Mucosa of stomach (tissue), 1 donor: ENCODE results near the gene COL6A1.
"Not testable (repeated sequence)": the region's sequence is repeated elsewhere in the genome, so short reads cannot be mapped to it uniquely, and the experiment has no call there.

Source experiments
- H3K27me3 ChIP-seq: one replicate; pipeline ENCODE4 v1.7.0; 2013; ENCODE audit warnings: mild to moderate bottlenecking, low read length; ENCODE audit not compliant: control insufficient read depth, insufficient read depth
- H3K36me3 ChIP-seq: one replicate; pipeline ENCODE4 v1.7.0; 2013; ENCODE audit warnings: low read length; ENCODE audit not compliant: control insufficient read depth, insufficient read depth
- H3K4me1 ChIP-seq: one replicate; pipeline ENCODE4 v1.7.0; 2013; ENCODE audit warnings: mild to moderate bottlenecking, low read length; ENCODE audit not compliant: control insufficient read depth, insufficient read depth
- H3K4me3 ChIP-seq: one replicate; pipeline ENCODE4 v1.7.0; 2013; ENCODE audit warnings: low read length
- H3K9ac ChIP-seq: one replicate; pipeline ENCODE4 v1.7.0; 2013; ENCODE audit warnings: mild to moderate bottlenecking, low read length, moderate library complexity
- H3K9me3 ChIP-seq: one replicate; pipeline ENCODE4 v1.7.0; 2013; ENCODE audit warnings: mild to moderate bottlenecking, low read length, moderate library complexity; ENCODE audit not compliant: control insufficient read depth
- donor health status: Pancreatic carcinoma.

The COL6A1 gene

GRCh38 chr21:45973475-45974072 is 8.0 kb upstream of the COL6A1 start:
- Histone ChIP-seq H3K9ac (peak overlapping the region; percentile 68), H3K36me3 (no peaks in the 10 kb centered on the region), H3K4me3 (peak overlapping the region; percentile 31), H3K4me1 (peaks cover 31% of the 10 kb centered on the region), H3K9me3 (no peaks in the 10 kb centered on the region), H3K27me3 (peaks cover 42% of the 10 kb centered on the region)

- H3K9me3 ChIP-seq, result no peaks in the 10 kb centered on the region
- no peaks in the 10 kb centered on the region for H3K36me3 ChIP-seq
- H3K4me1 ChIP-seq, result peaks cover 31% of the 10 kb centered on the region
- H3K27me3 ChIP-seq, result peaks cover 44% of the 10 kb centered on the region
- peak overlapping the region; percentile 68 for H3K9ac ChIP-seq
- H3K4me3 ChIP-seq, result peak overlapping the region; percentile 31
Measured at GRCh38 chr21:45974073-45975019, 7.2 kb upstream of the COL6A1 start.

GRCh38 chr21:45975020-45975666 is 6.4 kb upstream of the COL6A1 start:
- H3K4me3 ChIP-seq, result no peak overlapping the region

GRCh38 chr21:45975667-45976409 is 5.7 kb upstream of the COL6A1 start:
- Histone ChIP-seq H3K27me3 (peaks cover 50% of the 10 kb centered on the region), H3K4me1 (peaks cover 36% of the 10 kb centered on the region)
- H3K36me3 ChIP-seq, H3K9me3 ChIP-seq, H3K9ac ChIP-seq, H3K4me3 ChIP-seq: not testable (repeated sequence)

More at GRCh38 chr21:45975020-45975666, 6.4 kb upstream of the COL6A1 start:
- no peaks in the 10 kb centered on the region for H3K36me3 ChIP-seq
- H3K9ac ChIP-seq, result peak overlapping the region; percentile 68
- H3K9me3 ChIP-seq, result no peaks in the 10 kb centered on the region
- H3K27me3 ChIP-seq, result peaks cover 47% of the 10 kb centered on the region
- peaks cover 31% of the 10 kb centered on the region for H3K4me1 ChIP-seq

GRCh38 chr21:45976701-45977311 is 4.8 kb upstream of the COL6A1 start:
- no peak overlapping the region for H3K4me3 ChIP-seq
- H3K4me1 ChIP-seq, result peaks cover 41% of the 10 kb centered on the region
- no peaks in the 10 kb centered on the region for H3K36me3 ChIP-seq
- no peaks in the 10 kb centered on the region for H3K9me3 ChIP-seq
- no peak overlapping the region for H3K9ac ChIP-seq
- H3K27me3 ChIP-seq, result peaks cover 53% of the 10 kb centered on the region

GRCh38 chr21:45977396-45977795 is 4.2 kb upstream of the COL6A1 start:
- Histone ChIP-seq H3K36me3 (no peaks in the 10 kb centered on the region), H3K27me3 (peaks cover 54% of the 10 kb centered on the region), H3K4me3 (no peak overlapping the region), H3K4me1 (peaks cover 42% of the 10 kb centered on the region), H3K9me3 (no peaks in the 10 kb centered on the region), H3K9ac (no peak overlapping the region)

GRCh38 chr21:45979141-45979631 is 2.4 kb upstream of the COL6A1 start:
- Histone ChIP-seq H3K9ac (no peak overlapping the region), H3K27me3 (peaks cover 43% of the 10 kb centered on the region)

GRCh38 chr21:45979651-45980050 is 1.9 kb upstream of the COL6A1 start:
- Histone ChIP-seq H3K4me1 (peaks cover 22% of the 10 kb centered on the region), H3K9me3 (no peaks in the 10 kb centered on the region), H3K9ac (no peak overlapping the region), H3K36me3 (no peaks in the 10 kb centered on the region), H3K27me3 (peaks cover 39% of the 10 kb centered on the region), H3K4me3 (no peak overlapping the region)

More at GRCh38 chr21:45979141-45979631, 2.4 kb upstream of the COL6A1 start:
- Histone ChIP-seq H3K4me3 (no peak overlapping the region), H3K36me3 (no peaks in the 10 kb centered on the region), H3K4me1 (peaks cover 27% of the 10 kb centered on the region), H3K9me3 (no peaks in the 10 kb centered on the region)

GRCh38 chr21:45980271-45980670 is 1.3 kb upstream of the COL6A1 start:
- peaks cover 16% of the 10 kb centered on the region for H3K4me1 ChIP-seq
- peaks cover 32% of the 10 kb centered on the region for H3K27me3 ChIP-seq
- no peak overlapping the region for H3K4me3 ChIP-seq
- H3K9me3 ChIP-seq, result no peaks in the 10 kb centered on the region
- H3K36me3 ChIP-seq, result no peaks in the 10 kb centered on the region
- no peak overlapping the region for H3K9ac ChIP-seq

- peaks cover 16% of the 10 kb centered on the region for H3K4me1 ChIP-seq
- H3K36me3 ChIP-seq, result no peaks in the 10 kb centered on the region
- H3K9me3 ChIP-seq, result no peaks in the 10 kb centered on the region
- no peak overlapping the region for H3K4me3 ChIP-seq
- no peak overlapping the region for H3K9ac ChIP-seq
- H3K27me3 ChIP-seq, result peaks cover 31% of the 10 kb centered on the region
Measured at GRCh38 chr21:45980697-45981096, 873 bp upstream of the COL6A1 start.

GRCh38 chr21:45982092-45982757 is 655 bp downstream of the COL6A1 start:
- Histone ChIP-seq H3K27me3 (peaks cover 27% of the 10 kb centered on the region), H3K4me1 (peaks cover 16% of the 10 kb centered on the region)

More at GRCh38 chr21:45982092-45982757, 655 bp downstream of the COL6A1 start:
- no peaks in the 10 kb centered on the region for H3K36me3 ChIP-seq
- no peaks in the 10 kb centered on the region for H3K9me3 ChIP-seq
- peak overlapping the region; percentile 29 for H3K9ac ChIP-seq
- H3K4me3 ChIP-seq, result no peak overlapping the region
